Fibroblast of mammary gland (primary cell): Measurements from ENCODE around the gene MTHFR.

Source experiments
- DNase-seq: peaks from one replicate; pipeline ENCODE4 v3.0.0-alpha.2; 2010; ENCODE audit warnings: low read depth
- H3K4me3 ChIP-seq: 2 replicates; pipeline ENCODE4 v1.5.1; 2011; ENCODE audit warnings: low read depth, mild to moderate bottlenecking, low read length, moderate library complexity; ENCODE audit not compliant: control insufficient read depth
- TF ChIP-seq, protein P1 (sequence below): conservative IDR thresholded peaks from 2 replicates; pipeline ENCODE4 v1.5.1; 2011; ENCODE audit warnings: low read depth, low read length, inconsistent platforms; ENCODE audit not compliant: control insufficient read depth, insufficient read depth

MTHFR gene

DNA sequence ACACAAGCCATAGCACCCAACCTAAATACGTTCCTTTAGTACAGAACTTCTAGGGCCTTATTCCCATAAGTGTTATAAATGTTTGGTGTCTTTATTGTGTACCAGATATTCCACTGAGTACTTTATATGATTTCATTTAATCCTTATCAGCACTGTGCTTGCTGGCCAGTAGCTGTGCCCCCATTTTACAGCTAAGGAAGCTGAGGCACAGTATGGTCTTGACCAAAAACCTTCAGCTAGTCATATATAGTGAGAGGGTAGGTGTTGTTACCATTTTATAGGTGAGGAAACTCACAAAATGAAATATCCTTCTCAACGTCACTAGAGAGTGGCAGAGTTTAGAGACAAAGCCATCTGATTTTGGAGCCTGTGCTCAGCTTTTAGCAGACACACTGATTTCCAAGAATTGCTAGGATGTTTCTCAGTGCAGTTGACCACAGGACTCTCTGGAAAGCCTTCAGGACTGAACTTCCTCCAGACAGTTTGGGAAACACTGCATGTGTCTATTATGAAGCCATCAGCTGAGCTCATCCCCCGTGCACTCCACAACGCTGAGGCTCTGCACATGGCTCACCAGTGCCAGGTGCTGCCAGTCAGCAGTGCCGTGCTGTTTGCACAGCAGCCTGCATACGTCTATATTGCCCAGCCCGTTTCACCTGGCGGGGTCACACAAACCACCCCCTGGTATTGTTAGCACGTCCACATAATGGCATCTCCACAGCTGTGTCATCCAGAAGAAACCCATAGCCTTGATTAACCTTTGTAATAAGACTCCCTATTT is 26.4 kb upstream of the MTHFR start:
- DNase-seq: no peak
- H3K4me3 ChIP-seq: no peak overlapping the region
- TF ChIP-seq, protein P1, sequence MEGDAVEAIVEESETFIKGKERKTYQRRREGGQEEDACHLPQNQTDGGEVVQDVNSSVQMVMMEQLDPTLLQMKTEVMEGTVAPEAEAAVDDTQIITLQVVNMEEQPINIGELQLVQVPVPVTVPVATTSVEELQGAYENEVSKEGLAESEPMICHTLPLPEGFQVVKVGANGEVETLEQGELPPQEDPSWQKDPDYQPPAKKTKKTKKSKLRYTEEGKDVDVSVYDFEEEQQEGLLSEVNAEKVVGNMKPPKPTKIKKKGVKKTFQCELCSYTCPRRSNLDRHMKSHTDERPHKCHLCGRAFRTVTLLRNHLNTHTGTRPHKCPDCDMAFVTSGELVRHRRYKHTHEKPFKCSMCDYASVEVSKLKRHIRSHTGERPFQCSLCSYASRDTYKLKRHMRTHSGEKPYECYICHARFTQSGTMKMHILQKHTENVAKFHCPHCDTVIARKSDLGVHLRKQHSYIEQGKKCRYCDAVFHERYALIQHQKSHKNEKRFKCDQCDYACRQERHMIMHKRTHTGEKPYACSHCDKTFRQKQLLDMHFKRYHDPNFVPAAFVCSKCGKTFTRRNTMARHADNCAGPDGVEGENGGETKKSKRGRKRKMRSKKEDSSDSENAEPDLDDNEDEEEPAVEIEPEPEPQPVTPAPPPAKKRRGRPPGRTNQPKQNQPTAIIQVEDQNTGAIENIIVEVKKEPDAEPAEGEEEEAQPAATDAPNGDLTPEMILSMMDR: no peak

DNA sequence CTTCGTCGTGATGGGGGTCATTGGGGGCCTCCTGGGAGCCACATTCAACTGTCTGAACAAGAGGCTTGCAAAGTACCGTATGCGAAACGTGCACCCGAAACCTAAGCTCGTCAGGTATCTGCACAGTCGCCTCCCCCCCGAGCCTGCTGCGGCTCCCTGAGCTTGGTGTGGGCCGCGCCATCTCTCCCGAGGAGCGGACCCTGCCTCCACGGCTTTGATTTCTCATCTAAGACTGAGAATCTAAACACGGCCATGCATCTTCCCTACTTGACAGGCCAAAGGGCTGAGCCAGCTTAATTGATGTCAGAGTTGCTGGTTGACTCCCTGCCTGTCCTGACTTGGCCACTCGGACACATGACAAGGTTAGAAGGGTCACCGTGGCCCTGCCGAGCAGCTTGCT is 22.7 kb upstream of the MTHFR start:
- no peak for DNase-seq
- H3K4me3 ChIP-seq: no peak overlapping the region
- TF ChIP-seq, protein P1: no peak

- TF ChIP-seq, protein P1: no peak
Measured at GRCh38 chr1:11826946-11827345, 21.2 kb upstream of the MTHFR start.

DNA sequence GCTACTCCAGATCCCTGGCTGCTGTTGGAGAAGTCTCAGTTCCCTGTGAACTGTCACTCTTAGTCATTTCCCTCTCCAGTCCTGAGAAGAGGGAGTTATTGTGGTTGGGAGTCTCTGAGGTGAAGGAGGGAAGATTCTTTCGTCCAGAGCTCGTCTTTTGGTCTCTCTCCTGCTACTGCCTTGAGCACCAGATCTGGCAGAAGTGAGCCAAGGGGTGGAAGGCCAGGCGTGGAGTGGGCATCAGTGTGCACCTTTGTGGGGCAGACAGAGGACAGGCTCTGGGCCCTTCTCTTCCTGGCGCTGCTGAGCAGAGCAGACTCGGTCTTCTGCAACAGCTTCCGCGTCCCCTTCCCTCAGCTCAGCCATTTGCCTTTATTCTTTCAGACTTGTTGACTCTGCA is 19.4 kb upstream of the MTHFR start:
- no peak overlapping the region for H3K4me3 ChIP-seq
- no peak for DNase-seq
- TF ChIP-seq, protein P1: no peak

More at GRCh38 chr1:11826946-11827345, 21.2 kb upstream of the MTHFR start:
- no peak for DNase-seq
- H3K4me3 ChIP-seq: no peak overlapping the region

- DNase-seq: no peak
- TF ChIP-seq, protein P1: no peak
- H3K4me3 ChIP-seq: no peak overlapping the region
Measured at GRCh38 chr1:11823366-11824137, 17.8 kb upstream of the MTHFR start.

DNA sequence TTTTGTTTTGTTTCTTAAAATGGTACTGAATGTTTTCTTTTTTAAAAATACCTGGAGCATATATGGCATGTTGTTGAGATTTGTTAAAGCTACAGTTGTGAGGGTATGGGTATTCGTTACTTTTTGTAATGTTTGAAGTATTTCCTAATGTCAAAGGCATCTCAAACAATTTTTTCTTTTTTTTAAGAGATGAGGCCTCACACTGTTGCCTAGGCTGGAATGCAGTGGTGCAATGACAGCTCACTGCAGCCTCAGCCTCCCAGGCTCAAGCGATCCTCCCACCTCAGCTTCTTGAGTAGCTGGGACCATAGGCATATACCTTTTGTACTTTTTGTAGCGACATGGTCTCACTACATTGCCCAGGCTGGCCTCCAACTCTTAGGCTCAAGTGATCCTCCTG is 16.3 kb upstream of the MTHFR start:
- H3K4me3 ChIP-seq: no peak overlapping the region
- TF ChIP-seq, protein P1: no peak
- DNase-seq: no peak
